HCT116 (cell line): Measurements from ENCODE around the gene C2orf72. TPM values are rescaled to one million over a fixed set of nuclear protein-coding genes. Genes with fewer than 3 reads are reported as not detected.

Experiments
- ATAC-seq: fragments of 200-7000 bp; cut with Tn5 transposase; 2 replicates; pipeline ENCODE4 v1.9.1; 2020; ENCODE audit warnings: mild to moderate bottlenecking, moderate library complexity
- BruUV-seq: library from RNA; stranded (reverse); fragments of 400-500 nt; replicated peaks from 2 replicates; lab custom pipeline; 2021; lab: Mats Ljungman, UMichigan
- CTCF ChIA-PET: fragments of 300-600 bp; sonication (Branson Sonifier 250); formaldehyde crosslinking; loops from one replicate; lab custom pipeline; 2021; ENCODE audit warnings: antibody characterized with exemption; lab: Charles Lee
- POLR2A ChIA-PET: fragments of 300-600, 350-600 bp; sonication (Branson Sonifier 250); formaldehyde crosslinking; loops from one replicate; lab custom pipeline; 2021; ENCODE audit warnings: antibody characterized with exemption; lab: Charles Lee
- RAD21 ChIA-PET, 2 experiments: fragments of 300-600 bp; sonication (Branson Sonifier 250); formaldehyde crosslinking; loops; one replicate each; lab custom pipeline; 2023; ENCODE audit warnings: low total read pairs in 2 of 2; ENCODE audit not compliant: uncharacterized antibody in 2 of 2, unreplicated experiment in 2 of 2, low non-redundant PET in 1 of 2; lab: Charles Lee
- DNase-seq: peaks from one replicate; pipeline ENCODE4 v3.0.0-alpha.2; 2010; ENCODE audit warnings: low read depth, low spot score
- H2AFZ ChIP-seq: fragments of 200-600 bp; shearing (Covaris generic), sonication (generic); 2 replicates; pipeline ENCODE4 v1.6.1; 2017; ENCODE audit warnings: low read depth, mixed run types, mixed read lengths, antibody characterized with exemption, low read length; ENCODE audit not compliant: poor library complexity, severe bottlenecking
- H3K27ac ChIP-seq: 2 replicates; pipeline ENCODE4 v1.5.1; 2012; ENCODE audit warnings: low read depth, low read length
- H3K27me3 ChIP-seq: fragments of 200-600 bp; sonication (generic); 2 replicates; pipeline ENCODE4 v1.6.1; 2016; ENCODE audit warnings: mixed run types, low read length, mixed read lengths; ENCODE audit not compliant: insufficient read depth
- H3K36me3 ChIP-seq, 2 experiments: fragments of 200-500 bp in 1 of 2; fragments of 200-600 bp in 1 of 2; sonication (Bioruptor generic) in 1 of 2; sonication (generic) in 1 of 2; 2 replicates each; pipeline versions ENCODE4 v1.5.1 to v1.6.1; 2014 to 2016; ENCODE audit warnings: low read length in 2 of 2, inconsistent platforms in 1 of 2, mixed read lengths in 1 of 2, mixed run types in 1 of 2; ENCODE audit not compliant: insufficient read depth in 2 of 2, control insufficient read depth in 1 of 2
- H3K4me1 ChIP-seq, 2 experiments: fragments of 200-600 bp in 1 of 2; sonication (generic) in 1 of 2; 2 replicates each; pipeline versions ENCODE4 v1.5.1 to v1.6.1; 2012 to 2017; ENCODE audit warnings: low read length in 2 of 2, inconsistent platforms in 1 of 2, mild to moderate bottlenecking in 1 of 2, mixed read lengths in 1 of 2, mixed run types in 1 of 2, moderate library complexity in 1 of 2; ENCODE audit not compliant: insufficient read depth in 2 of 2, control insufficient read depth in 1 of 2
- H3K4me2 ChIP-seq: fragments of 200-600 bp; sonication (generic); 2 replicates; pipeline ENCODE4 v1.6.1; 2017; ENCODE audit warnings: mixed run types, low read length, mixed read lengths
- H3K4me3 ChIP-seq, 2 experiments: fragments of 200-600 bp in 1 of 2; sonication (generic) in 1 of 2; replicated peaks in 1 of 2; 2 replicates each; pipeline ENCODE4 v1.5.1; 2011 to 2016; ENCODE audit warnings: low read length in 2 of 2, control low read depth in 1 of 2, low read depth in 1 of 2, mild to moderate bottlenecking in 1 of 2, mixed read lengths in 1 of 2, mixed run types in 1 of 2
- H3K79me2 ChIP-seq: fragments of 200-600 bp; sonication (generic); 2 replicates; pipeline ENCODE4 v1.6.1; 2017; ENCODE audit warnings: mild to moderate bottlenecking, mixed run types, low read length, moderate library complexity, mixed read lengths; ENCODE audit not compliant: insufficient read depth
- H3K9ac ChIP-seq: fragments of 200-600 bp; sonication (generic); 2 replicates; pipeline ENCODE4 v1.6.1; 2016; ENCODE audit warnings: low read length, mixed read lengths
- H3K9me2 ChIP-seq: fragments of 200-600 bp; sonication (generic), shearing (Covaris generic); 2 replicates; pipeline ENCODE4 v1.6.1; 2017; ENCODE audit warnings: mixed run types, mild to moderate bottlenecking, moderate library complexity; ENCODE audit not compliant: insufficient read depth
- H3K9me3 ChIP-seq, 2 experiments: fragments of 200-500 bp in 1 of 2; fragments of 200-600 bp in 1 of 2; sonication (Bioruptor generic) in 1 of 2; sonication (generic) in 1 of 2; 2 replicates each; pipeline ENCODE4 v1.6.1; 2014 to 2017; ENCODE audit warnings: low read length in 2 of 2, mixed read lengths in 2 of 2, inconsistent platforms in 1 of 2, low read depth in 1 of 2, mild to moderate bottlenecking in 1 of 2, mixed run types in 1 of 2, moderate library complexity in 1 of 2; ENCODE audit not compliant: control insufficient read depth in 1 of 2, insufficient read depth in 1 of 2
- H4K20me1 ChIP-seq: fragments of 200-600 bp; sonication (generic), shearing (Covaris generic); 2 replicates; pipeline ENCODE4 v1.6.1; 2017; ENCODE audit warnings: mixed run types, mild to moderate bottlenecking, moderate library complexity; ENCODE audit not compliant: insufficient read depth
- CEBPB ChIP-seq: IDR thresholded peaks from 2 replicates; pipeline ENCODE4 v1.6.1; 2012; ENCODE audit warnings: low read depth
- EGR1 ChIP-seq: IDR thresholded peaks from 2 replicates; pipeline ENCODE4 v1.6.1; 2012; ENCODE audit warnings: low read depth
- ELF1 ChIP-seq: IDR thresholded peaks from 2 replicates; pipeline ENCODE4 v1.6.1; 2012; ENCODE audit warnings: low read depth, borderline replicate concordance
- FOSL1 ChIP-seq: IDR thresholded peaks from 2 replicates; pipeline ENCODE4 v1.6.1; 2012; ENCODE audit warnings: low read depth
- JUND ChIP-seq: IDR thresholded peaks from 2 replicates; pipeline ENCODE4 v1.6.1; 2012
- POLR2A ChIP-seq: IDR thresholded peaks from 2 replicates; pipeline ENCODE4 v1.7.0; 2011; ENCODE audit warnings: borderline replicate concordance; ENCODE audit not compliant: insufficient read depth, insufficient read length; ENCODE audit errors: extremely low read depth
- SP1 ChIP-seq: IDR thresholded peaks from 2 replicates; pipeline ENCODE4 v1.6.1; 2012; ENCODE audit warnings: low read depth
- SRF ChIP-seq: IDR thresholded peaks from 2 replicates; pipeline ENCODE4 v1.6.1; 2012; ENCODE audit warnings: low read depth
- intact Hi-C: fragments of 100-400 bp; cut with micrococcal nuclease; formaldehyde crosslinking; loops from 2 replicates; pipeline ENCODE4 v1.10.0; 2022
- total RNA-seq: library from RNA; stranded (reverse); gene quantifications from one replicate; pipeline ENCODE4 v1.2.1, GENCODE V29; 2021; ENCODE audit not compliant: unreplicated experiment
- TF ChIP-seq, protein P1 (sequence below): IDR thresholded peaks from 2 replicates; pipeline ENCODE4 v1.6.1; 2012
- TF ChIP-seq, protein P2 (sequence below), 3 experiments: fragments of 200-600 bp in 1 of 3; sonication (generic) in 1 of 3; IDR thresholded peaks in 2 of 3; conservative IDR thresholded peaks in 1 of 3; 2 replicates each; pipeline ENCODE4 v1.5.1; 2012 to 2017; ENCODE audit warnings: low read depth in 2 of 3, low read length in 2 of 3, antibody characterized with exemption in 1 of 3, borderline replicate concordance in 1 of 3, control low read depth in 1 of 3, mild to moderate bottlenecking in 1 of 3, mixed read lengths in 1 of 3, mixed run types in 1 of 3, moderate library complexity in 1 of 3; ENCODE audit not compliant: insufficient read depth in 1 of 3

Gene C2orf72
- total RNA-seq, 1 experiment from 2014 or later, result 3.7 TPM

DNA sequence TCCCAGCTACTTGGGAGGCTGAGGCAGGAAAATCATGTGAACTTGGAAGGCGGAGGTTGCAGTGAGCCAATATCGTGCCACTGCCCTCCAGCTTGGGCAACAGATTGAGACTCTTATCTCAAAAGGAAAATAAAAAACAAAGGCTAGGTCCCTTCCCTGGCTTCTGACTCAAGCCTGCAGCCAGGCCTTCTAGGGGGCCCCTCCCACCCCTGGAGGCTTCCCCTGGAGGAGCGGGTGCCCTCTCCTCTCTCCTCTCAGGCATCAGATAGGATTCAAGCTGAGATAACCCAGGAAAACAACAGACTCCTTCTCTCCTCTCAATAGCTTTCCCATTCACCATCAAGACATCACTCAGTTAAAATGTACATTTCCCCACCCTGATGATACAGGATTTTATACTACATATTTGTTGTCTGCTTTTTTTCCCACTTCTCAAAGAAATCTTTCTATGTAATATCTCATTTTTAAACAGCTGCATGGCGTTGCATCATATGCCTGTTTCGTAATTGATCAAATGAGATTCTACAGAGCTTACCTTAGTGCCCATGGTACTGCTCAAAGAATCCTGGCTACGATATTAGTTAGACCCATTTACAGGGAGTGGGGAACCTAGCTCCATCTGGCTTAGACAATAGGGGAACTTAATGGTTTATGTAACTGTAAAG is 20.6 kb upstream of the C2orf72 start:
- Histone ChIP-seq H3K4me1 (peaks cover 0 to 4% of the 10 kb centered on the region in 2 experiments; a peak in 1 of 4 replicates), H3K36me3 (no peaks in the 10 kb centered on the region), H4K20me1 (no peaks in the 10 kb centered on the region), H3K27me3 (no peaks in the 10 kb centered on the region), H3K9ac (no peak overlapping the region), H2AFZ (no peak overlapping the region), H3K9me2 (no peaks in the 10 kb centered on the region), H3K79me2 (no peaks in the 10 kb centered on the region), H3K4me3 (no peak overlapping the region), H3K4me2 (no peak overlapping the region), H3K27ac (no peak overlapping the region), H3K9me3 (no peaks in the 10 kb centered on the region)
- intact Hi-C loops, result no loop called here
- no TSS peak for BruUV-seq
- ChIA-PET POLR2A (no interaction called here), RAD21 (no interaction called here), CTCF (interaction anchor here (1.3 kb wide), 1 partner anchor 37 kb away, joined by 4 read pairs; no protein-coding TSS in a partner anchor)
- TF ChIP-seq FOSL1 (no peak), ELF1 (no peak), POLR2A (no peak), SP1 (no peak)
- DNase-seq, result no peak
- no peak for ATAC-seq

DNA sequence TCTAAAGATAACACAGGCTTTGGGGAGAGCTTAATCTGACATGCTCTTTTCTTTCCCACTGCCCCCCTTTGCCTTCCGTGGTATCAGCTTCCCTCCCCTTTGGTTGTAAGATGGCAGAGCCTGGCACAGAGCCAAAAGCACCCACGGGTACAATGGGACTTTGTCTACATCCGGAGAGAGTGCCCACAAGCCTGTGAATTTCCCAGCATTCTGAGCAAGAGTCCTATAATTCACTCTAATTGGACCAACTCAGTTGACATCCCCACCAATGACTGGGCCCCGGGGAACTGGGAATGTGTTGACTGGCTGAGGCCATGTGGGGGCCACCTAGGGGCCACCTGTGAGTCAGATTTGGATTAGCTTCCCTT is 20.1 kb upstream of the C2orf72 start:
- H3K9me3 ChIP-seq, result no peaks in the 10 kb centered on the region
- ChIA-PET POLR2A (no interaction called here), RAD21 (no interaction called here), CTCF (interaction anchor here (1.3 kb wide), 1 partner anchor 36 kb away, joined by 4 read pairs; no protein-coding TSS in a partner anchor)
- no peak overlapping the region for H3K27ac ChIP-seq
- no peaks in the 10 kb centered on the region for H3K36me3 ChIP-seq
- ATAC-seq, result peak; percentile 53
- no TSS peak for BruUV-seq
- no peaks in the 10 kb centered on the region for H3K9me2 ChIP-seq
- no peaks in the 10 kb centered on the region for H3K79me2 ChIP-seq
- no peaks in the 10 kb centered on the region for H4K20me1 ChIP-seq
- peaks cover 0 to 4% of the 10 kb centered on the region in 2 experiments; a peak in 1 of 4 replicates for H3K4me1 ChIP-seq
- H3K4me3 ChIP-seq, result no peak overlapping the region
- H3K4me2 ChIP-seq, result no peak overlapping the region
- H3K9ac ChIP-seq, result no peak overlapping the region
- no peak for TF ChIP-seq SRF
- TF ChIP-seq SP1, result no peak
- no peak for TF ChIP-seq JUND
- TF ChIP-seq EGR1, result no peak
- TF ChIP-seq POLR2A, result no peak
- TF ChIP-seq, protein P1, sequence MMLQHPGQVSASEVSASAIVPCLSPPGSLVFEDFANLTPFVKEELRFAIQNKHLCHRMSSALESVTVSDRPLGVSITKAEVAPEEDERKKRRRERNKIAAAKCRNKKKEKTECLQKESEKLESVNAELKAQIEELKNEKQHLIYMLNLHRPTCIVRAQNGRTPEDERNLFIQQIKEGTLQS, result no peak
- TF ChIP-seq, protein P2, sequence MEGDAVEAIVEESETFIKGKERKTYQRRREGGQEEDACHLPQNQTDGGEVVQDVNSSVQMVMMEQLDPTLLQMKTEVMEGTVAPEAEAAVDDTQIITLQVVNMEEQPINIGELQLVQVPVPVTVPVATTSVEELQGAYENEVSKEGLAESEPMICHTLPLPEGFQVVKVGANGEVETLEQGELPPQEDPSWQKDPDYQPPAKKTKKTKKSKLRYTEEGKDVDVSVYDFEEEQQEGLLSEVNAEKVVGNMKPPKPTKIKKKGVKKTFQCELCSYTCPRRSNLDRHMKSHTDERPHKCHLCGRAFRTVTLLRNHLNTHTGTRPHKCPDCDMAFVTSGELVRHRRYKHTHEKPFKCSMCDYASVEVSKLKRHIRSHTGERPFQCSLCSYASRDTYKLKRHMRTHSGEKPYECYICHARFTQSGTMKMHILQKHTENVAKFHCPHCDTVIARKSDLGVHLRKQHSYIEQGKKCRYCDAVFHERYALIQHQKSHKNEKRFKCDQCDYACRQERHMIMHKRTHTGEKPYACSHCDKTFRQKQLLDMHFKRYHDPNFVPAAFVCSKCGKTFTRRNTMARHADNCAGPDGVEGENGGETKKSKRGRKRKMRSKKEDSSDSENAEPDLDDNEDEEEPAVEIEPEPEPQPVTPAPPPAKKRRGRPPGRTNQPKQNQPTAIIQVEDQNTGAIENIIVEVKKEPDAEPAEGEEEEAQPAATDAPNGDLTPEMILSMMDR (IDR thresholded peaks at IDR 0.05 in 2 of 3, conservative IDR thresholded peaks at IDR 0.05 in 1 of 3; ENCODE audit: borderline replicate concordance in 1 of 3, insufficient read depth in 1 of 3, low read depth in 2 of 3, low read length in 2 of 3), result no peak
- no peak for TF ChIP-seq CEBPB
- H2AFZ ChIP-seq, result no peak overlapping the region
- intact Hi-C loops, result no loop called here
- H3K27me3 ChIP-seq, result no peaks in the 10 kb centered on the region
- no peak for DNase-seq
